ENCODE results near the gene QSOX2.

DNA sequence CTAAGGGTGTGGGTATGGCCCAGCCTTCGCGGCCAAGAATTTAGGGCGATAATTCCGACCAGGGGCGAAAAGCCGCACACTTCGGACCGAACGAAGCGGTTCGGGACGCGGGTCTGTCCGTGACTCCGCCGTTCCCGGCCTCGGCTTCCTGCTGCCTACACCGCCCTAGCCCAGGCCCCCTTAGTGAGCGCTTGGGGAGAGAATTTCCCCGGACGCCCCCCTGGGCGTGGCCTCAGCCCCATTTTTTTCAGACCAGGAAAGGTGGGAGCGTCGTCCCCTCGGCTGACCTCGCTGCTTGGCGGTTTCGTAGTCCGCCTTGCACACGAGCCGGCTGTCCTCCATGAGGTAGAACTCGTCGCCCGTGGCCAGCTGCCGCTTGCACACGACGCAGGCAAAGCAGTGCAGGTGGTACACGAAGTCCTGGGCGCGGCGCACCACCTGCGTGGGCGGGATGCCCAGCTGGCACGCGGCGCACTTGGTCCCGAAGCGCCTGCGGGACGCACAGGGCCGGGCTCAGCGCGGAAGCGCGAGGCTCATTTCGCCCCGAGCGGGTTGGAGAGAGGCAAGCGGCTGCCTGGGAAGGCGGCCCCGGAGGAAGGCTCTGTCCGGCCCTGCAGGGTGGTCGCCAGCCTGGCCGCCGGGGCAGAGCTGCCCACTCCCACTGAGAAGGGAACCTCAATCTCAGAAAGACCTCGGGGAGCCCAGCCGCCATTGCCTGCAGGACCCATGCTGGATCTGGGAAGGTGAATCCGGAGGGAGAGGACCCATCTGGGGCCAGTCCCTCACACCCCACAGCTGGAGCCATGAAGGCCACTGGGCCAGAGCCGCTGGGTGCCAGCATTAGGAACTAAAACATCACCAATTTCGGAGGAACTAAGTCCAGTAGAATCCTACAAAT lies 46.0 kb downstream of the QSOX2 start:
- TF ChIP-seq, protein P1, sequence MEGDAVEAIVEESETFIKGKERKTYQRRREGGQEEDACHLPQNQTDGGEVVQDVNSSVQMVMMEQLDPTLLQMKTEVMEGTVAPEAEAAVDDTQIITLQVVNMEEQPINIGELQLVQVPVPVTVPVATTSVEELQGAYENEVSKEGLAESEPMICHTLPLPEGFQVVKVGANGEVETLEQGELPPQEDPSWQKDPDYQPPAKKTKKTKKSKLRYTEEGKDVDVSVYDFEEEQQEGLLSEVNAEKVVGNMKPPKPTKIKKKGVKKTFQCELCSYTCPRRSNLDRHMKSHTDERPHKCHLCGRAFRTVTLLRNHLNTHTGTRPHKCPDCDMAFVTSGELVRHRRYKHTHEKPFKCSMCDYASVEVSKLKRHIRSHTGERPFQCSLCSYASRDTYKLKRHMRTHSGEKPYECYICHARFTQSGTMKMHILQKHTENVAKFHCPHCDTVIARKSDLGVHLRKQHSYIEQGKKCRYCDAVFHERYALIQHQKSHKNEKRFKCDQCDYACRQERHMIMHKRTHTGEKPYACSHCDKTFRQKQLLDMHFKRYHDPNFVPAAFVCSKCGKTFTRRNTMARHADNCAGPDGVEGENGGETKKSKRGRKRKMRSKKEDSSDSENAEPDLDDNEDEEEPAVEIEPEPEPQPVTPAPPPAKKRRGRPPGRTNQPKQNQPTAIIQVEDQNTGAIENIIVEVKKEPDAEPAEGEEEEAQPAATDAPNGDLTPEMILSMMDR (IDR thresholded peaks at IDR 0.05; ENCODE audit: low read length): no peak
- TF ChIP-seq EZH2 (IDR thresholded peaks at IDR 0.05; ENCODE audit: borderline replicate concordance, low read length): no peak
